ENCODE measurements around the gene PATL2.
A peak's percentile ranks its signal among the peaks of the same experiment; 100 is the strongest.
"Not testable (repeated sequence)": the region's sequence is repeated elsewhere in the genome, so short reads cannot be mapped to it uniquely, and the experiment has no call there.

PATL2 gene

GRCh38 chr15:44695294-44695693 is 15.8 kb downstream of the PATL2 start:
- no peak for TF ChIP-seq POLR2AphosphoS5 (IDR thresholded peaks at IDR 0.05; ENCODE audit: low read depth, low read length)
- no peak for TF ChIP-seq PAX5 (IDR thresholded peaks at IDR 0.05; ENCODE audit: insufficient read depth, low read length, severe bottlenecking)
- no peak for TF ChIP-seq POLR2A (IDR thresholded peaks at IDR 0.05; ENCODE audit: low read depth, low read length)
- TF ChIP-seq SPI1 (IDR thresholded peaks at IDR 0.05; ENCODE audit: low read depth, low read length): no peak
- TF ChIP-seq POU2F2 (IDR thresholded peaks at IDR 0.05; ENCODE audit: low read depth, low read length): no peak
- no peak for TF ChIP-seq TAF1 (IDR thresholded peaks at IDR 0.05; ENCODE audit: low read depth, low read length)
- FAIRE-seq (no peak), DNase-seq (ENCODE audit: insufficient read length, low spot score) (no peak)

- no peak for DNase-seq (ENCODE audit: insufficient read length, low spot score)
- no peak for FAIRE-seq
- TF ChIP-seq PAX5 (IDR thresholded peaks at IDR 0.05; ENCODE audit: insufficient read depth, low read length, severe bottlenecking): no peak
- no peak for TF ChIP-seq POU2F2 (IDR thresholded peaks at IDR 0.05; ENCODE audit: low read depth, low read length)
- TF ChIP-seq SPI1 (IDR thresholded peaks at IDR 0.05; ENCODE audit: low read depth, low read length): no peak
- TF ChIP-seq POLR2AphosphoS5 (IDR thresholded peaks at IDR 0.05; ENCODE audit: low read depth, low read length): no peak
Measured at GRCh38 chr15:44694416-44694815, 16.7 kb downstream of the PATL2 start.

- no peak for TF ChIP-seq TAF1 (IDR thresholded peaks at IDR 0.05; ENCODE audit: low read depth, low read length)
- TF ChIP-seq POU2F2 (IDR thresholded peaks at IDR 0.05; ENCODE audit: low read depth, low read length): no peak
- TF ChIP-seq POLR2AphosphoS5 (IDR thresholded peaks at IDR 0.05; ENCODE audit: low read depth, low read length): no peak
- no peak for TF ChIP-seq SPI1 (IDR thresholded peaks at IDR 0.05; ENCODE audit: low read depth, low read length)
- no peak for TF ChIP-seq PAX5 (IDR thresholded peaks at IDR 0.05; ENCODE audit: insufficient read depth, low read length, severe bottlenecking)
- TF ChIP-seq POLR2A (IDR thresholded peaks at IDR 0.05; ENCODE audit: low read depth, low read length): no peak
- FAIRE-seq (no peak), DNase-seq (ENCODE audit: insufficient read length, low spot score) (no peak)
Measured at GRCh38 chr15:44692659-44693058, 18.5 kb downstream of the PATL2 start.

GRCh38 chr15:44690245-44690644 is 20.9 kb downstream of the PATL2 start:
- FAIRE-seq; DNase-seq (ENCODE audit: insufficient read length, low spot score): not testable (repeated sequence)

- DNase-seq (ENCODE audit: insufficient read length, low spot score); FAIRE-seq: not testable (repeated sequence)
Measured at GRCh38 chr15:44689318-44689717, 21.8 kb downstream of the PATL2 start.

GRCh38 chr15:44682809-44683682 is 28.1 kb downstream of the PATL2 start:
- FAIRE-seq: peak; percentile 72
- DNase-seq (ENCODE audit: insufficient read length, low spot score): not testable (repeated sequence)

GRCh38 chr15:44682211-44682610 is 28.9 kb downstream of the PATL2 start:
- FAIRE-seq (peak; percentile 13), DNase-seq (ENCODE audit: insufficient read length, low spot score) (no peak)
- TF ChIP-seq POU2F2 (IDR thresholded peaks at IDR 0.05; ENCODE audit: low read depth, low read length): no peak
- TF ChIP-seq TAF1 (IDR thresholded peaks at IDR 0.05; ENCODE audit: low read depth, low read length): no peak
- TF ChIP-seq SPI1 (IDR thresholded peaks at IDR 0.05; ENCODE audit: low read depth, low read length): no peak
- TF ChIP-seq POLR2A (IDR thresholded peaks at IDR 0.05; ENCODE audit: low read depth, low read length): no peak
- TF ChIP-seq POLR2AphosphoS5 (IDR thresholded peaks at IDR 0.05; ENCODE audit: low read depth, low read length): no peak
- no peak for TF ChIP-seq PAX5 (IDR thresholded peaks at IDR 0.05; ENCODE audit: insufficient read depth, low read length, severe bottlenecking)

- no peak for DNase-seq (ENCODE audit: insufficient read length, low spot score)
Measured at GRCh38 chr15:44676676-44677075, 34.4 kb downstream of the PATL2 start.

GRCh38 chr15:44675911-44676310 is 35.2 kb downstream of the PATL2 start:
- no peak for TF ChIP-seq POLR2A (IDR thresholded peaks at IDR 0.05; ENCODE audit: low read depth, low read length)
- no peak for TF ChIP-seq POU2F2 (IDR thresholded peaks at IDR 0.05; ENCODE audit: low read depth, low read length)
- TF ChIP-seq SPI1 (IDR thresholded peaks at IDR 0.05; ENCODE audit: low read depth, low read length): peak; percentile 64
- no peak for FAIRE-seq
- DNase-seq (ENCODE audit: insufficient read length, low spot score): no peak

More at GRCh38 chr15:44676676-44677075, 34.4 kb downstream of the PATL2 start:
- no peak for TF ChIP-seq POLR2A (IDR thresholded peaks at IDR 0.05; ENCODE audit: low read depth, low read length)
- TF ChIP-seq POU2F2 (IDR thresholded peaks at IDR 0.05; ENCODE audit: low read depth, low read length): peak; percentile 68; the same call in 1 of the 2 replicates
- FAIRE-seq: peak; percentile 92

GRCh38 chr15:44673639-44674038 is 37.5 kb downstream of the PATL2 start:
- DNase-seq (ENCODE audit: insufficient read length, low spot score): no peak
- no peak for FAIRE-seq
- no peak for TF ChIP-seq PAX5 (IDR thresholded peaks at IDR 0.05; ENCODE audit: insufficient read depth, low read length, severe bottlenecking)
- TF ChIP-seq POLR2AphosphoS5 (IDR thresholded peaks at IDR 0.05; ENCODE audit: low read depth, low read length): no peak
- no peak for TF ChIP-seq TAF1 (IDR thresholded peaks at IDR 0.05; ENCODE audit: low read depth, low read length)

- no peak for FAIRE-seq
- TF ChIP-seq SPI1 (IDR thresholded peaks at IDR 0.05; ENCODE audit: low read depth, low read length) (peak; percentile 91), TAF1 (IDR thresholded peaks at IDR 0.05; ENCODE audit: low read depth, low read length) (no peak)
- no peak for DNase-seq (ENCODE audit: insufficient read length, low spot score)
Measured at GRCh38 chr15:44670087-44670950, 40.8 kb downstream of the PATL2 start.

All from GM12891 (cell line).